Keratinocyte (primary cell): Measurements from ENCODE around the gene BARX2.

Experiments used
- EZH2 ChIP-seq: IDR thresholded peaks from one replicate; pipeline ENCODE4 v1.6.1; 2012; ENCODE audit warnings: inconsistent platforms, mild to moderate bottlenecking, low read length, moderate library complexity
- TF ChIP-seq, protein P1 (sequence below), 3 experiments: IDR thresholded peaks in 1 of 3; conservative IDR thresholded peaks in 1 of 3; optimal IDR thresholded peaks in 1 of 3; 2 replicates in 2 of 3; 3 replicates in 1 of 3; pipeline versions ENCODE3 to v1.5.1; 2011; ENCODE audit warnings: low read length in 3 of 3, mild to moderate bottlenecking in 3 of 3, moderate library complexity in 2 of 3, control low read depth in 1 of 3, inconsistent platforms in 1 of 3; ENCODE audit not compliant: insufficient read depth in 2 of 3; ENCODE audit errors: extremely low read depth in 1 of 3

DNA sequence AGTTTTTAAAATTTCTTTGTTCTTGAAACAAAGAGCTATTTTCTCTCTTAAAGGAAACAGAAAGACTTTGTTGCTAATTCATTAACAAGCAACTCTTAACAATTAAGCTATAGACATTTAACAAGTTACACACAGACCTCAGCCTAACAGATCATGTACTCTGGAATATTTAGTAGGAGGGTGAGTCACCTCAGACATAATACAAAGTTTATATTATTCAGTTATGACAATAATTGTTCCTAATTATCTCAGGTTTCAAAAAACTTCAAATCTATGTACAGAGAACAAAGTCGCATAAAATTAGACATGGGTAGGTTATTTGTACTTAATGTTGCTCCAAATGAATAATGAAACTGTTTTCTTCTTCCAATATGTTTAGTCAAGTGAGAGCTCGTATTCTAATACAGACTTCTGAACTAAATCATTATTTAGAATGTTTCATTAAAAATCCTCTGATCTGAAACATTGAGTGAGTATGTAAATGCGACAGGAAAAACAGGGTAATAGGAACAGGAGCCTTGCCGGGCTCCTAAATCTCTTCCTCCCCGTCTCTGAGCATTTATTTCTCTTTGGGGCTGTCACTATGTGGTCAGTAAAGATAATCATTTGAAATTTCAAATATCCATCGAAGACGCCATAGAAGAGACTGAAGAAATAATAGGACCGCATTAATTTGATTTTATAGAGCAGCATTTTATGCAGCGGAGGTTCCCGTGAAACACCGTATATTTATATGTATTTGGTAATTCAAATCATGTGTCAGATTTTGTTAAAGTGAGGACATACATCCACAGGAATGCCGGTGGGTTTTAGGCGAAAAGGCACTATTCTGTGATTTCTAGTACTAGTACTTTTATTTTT is 8.7 kb upstream of the BARX2 start:
- TF ChIP-seq, protein P1, sequence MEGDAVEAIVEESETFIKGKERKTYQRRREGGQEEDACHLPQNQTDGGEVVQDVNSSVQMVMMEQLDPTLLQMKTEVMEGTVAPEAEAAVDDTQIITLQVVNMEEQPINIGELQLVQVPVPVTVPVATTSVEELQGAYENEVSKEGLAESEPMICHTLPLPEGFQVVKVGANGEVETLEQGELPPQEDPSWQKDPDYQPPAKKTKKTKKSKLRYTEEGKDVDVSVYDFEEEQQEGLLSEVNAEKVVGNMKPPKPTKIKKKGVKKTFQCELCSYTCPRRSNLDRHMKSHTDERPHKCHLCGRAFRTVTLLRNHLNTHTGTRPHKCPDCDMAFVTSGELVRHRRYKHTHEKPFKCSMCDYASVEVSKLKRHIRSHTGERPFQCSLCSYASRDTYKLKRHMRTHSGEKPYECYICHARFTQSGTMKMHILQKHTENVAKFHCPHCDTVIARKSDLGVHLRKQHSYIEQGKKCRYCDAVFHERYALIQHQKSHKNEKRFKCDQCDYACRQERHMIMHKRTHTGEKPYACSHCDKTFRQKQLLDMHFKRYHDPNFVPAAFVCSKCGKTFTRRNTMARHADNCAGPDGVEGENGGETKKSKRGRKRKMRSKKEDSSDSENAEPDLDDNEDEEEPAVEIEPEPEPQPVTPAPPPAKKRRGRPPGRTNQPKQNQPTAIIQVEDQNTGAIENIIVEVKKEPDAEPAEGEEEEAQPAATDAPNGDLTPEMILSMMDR (optimal IDR thresholded peaks at IDR 0.05 in 1 of 3, IDR thresholded peaks at IDR 0.05 in 1 of 3, conservative IDR thresholded peaks at IDR 0.05 in 1 of 3; ENCODE audit: extremely low read depth in 1 of 3, insufficient read depth in 2 of 3, low read length in 3 of 3): no peak
- TF ChIP-seq EZH2: no peak
